Gastrocnemius medialis (tissue), 4 donors: ENCODE results near the gene CD300H.

Experiments used
- POLR2A ChIP-seq, 2 donors: fragments of 450-650 bp; IDR thresholded peaks; one replicate each; pipeline ENCODE4 v1.6.1; 2017; ENCODE audit warnings: antibody characterized with exemption in 2 of 2, mild to moderate bottlenecking in 2 of 2, moderate library complexity in 2 of 2
- TF ChIP-seq, protein P1 (sequence below), 5 experiments: fragments of 450-650 bp in 3 of 5; fragments of 200-600 bp in 2 of 5; sonication (generic) in 2 of 5; IDR thresholded peaks in 4 of 5; conservative IDR thresholded peaks in 1 of 5; 1 replicate in 4 of 5; 2 replicates in 1 of 5; pipeline ENCODE4 v1.5.1; 2016 to 2019; ENCODE audit warnings: antibody characterized with exemption in 5 of 5, mild to moderate bottlenecking in 3 of 5, moderate library complexity in 3 of 5

DNA sequence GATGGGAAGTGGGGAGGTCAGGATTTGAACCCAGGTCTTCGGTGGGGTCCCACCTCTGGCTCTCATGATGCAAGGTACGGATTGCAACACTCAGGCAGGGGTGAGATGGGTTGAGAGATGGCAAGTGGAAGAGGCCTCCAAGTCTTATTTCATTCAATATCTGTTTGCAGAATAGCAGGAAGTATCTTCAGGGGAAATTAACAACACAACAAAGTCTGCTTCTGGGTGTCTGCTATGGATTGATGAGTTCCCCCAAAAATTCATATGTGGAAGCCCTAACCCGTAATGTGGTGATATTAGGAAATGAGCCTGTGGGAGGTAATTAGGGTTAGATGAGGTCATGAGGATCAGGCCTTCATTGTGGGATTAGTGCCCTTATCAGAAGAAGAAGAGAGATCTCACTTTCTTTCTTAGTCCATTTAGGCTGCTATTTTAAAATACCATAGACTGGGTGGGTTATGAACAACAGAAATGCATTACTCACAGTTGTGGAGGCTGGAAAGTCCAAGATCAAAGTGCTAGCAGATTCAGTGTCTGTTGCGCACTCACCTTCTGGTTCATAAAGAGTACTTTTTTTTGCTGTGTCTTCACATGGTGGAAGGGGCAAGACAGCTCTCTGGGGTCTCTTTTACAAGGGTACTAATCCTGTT lies 4.4 kb upstream of the CD300H start:
- TF ChIP-seq, protein P1, sequence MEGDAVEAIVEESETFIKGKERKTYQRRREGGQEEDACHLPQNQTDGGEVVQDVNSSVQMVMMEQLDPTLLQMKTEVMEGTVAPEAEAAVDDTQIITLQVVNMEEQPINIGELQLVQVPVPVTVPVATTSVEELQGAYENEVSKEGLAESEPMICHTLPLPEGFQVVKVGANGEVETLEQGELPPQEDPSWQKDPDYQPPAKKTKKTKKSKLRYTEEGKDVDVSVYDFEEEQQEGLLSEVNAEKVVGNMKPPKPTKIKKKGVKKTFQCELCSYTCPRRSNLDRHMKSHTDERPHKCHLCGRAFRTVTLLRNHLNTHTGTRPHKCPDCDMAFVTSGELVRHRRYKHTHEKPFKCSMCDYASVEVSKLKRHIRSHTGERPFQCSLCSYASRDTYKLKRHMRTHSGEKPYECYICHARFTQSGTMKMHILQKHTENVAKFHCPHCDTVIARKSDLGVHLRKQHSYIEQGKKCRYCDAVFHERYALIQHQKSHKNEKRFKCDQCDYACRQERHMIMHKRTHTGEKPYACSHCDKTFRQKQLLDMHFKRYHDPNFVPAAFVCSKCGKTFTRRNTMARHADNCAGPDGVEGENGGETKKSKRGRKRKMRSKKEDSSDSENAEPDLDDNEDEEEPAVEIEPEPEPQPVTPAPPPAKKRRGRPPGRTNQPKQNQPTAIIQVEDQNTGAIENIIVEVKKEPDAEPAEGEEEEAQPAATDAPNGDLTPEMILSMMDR (IDR thresholded peaks at IDR 0.05 in 4 of 5, conservative IDR thresholded peaks at IDR 0.05 in 1 of 5): no peak
- no peak for TF ChIP-seq POLR2A (IDR thresholded peaks at IDR 0.05)
